ENCODE measurements around the gene GRIK2. TPM values are rescaled to one million over a fixed set of nuclear protein-coding genes. Genes with fewer than 3 reads are reported as not detected.

The GRIK2 gene
- total RNA-seq, 4 donors from 2014 or later = 0.30 to 4.1 (median 1.3) TPM

DNA sequence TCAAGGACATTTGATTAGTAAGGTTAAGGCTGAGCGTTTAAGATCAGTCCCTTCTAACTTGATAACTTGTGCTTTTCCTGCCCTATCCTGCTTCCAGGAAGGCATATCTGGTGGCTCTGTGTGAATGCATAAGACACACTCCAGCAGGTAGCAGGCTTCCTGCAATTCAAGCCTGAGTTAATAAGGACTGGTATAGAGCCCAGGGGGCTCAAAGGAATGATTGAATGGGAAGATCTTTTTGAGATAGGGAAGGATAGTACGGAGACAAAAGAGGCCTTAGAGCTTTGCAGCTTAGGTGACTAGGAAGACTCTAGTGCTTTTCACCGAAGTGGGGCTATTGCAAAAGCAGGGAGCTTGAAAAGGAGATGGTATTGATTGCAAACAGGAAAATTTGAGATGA is 307.1 kb downstream of the GRIK2 start:
- no peaks in the 10 kb centered on the region for H3K36me3 ChIP-seq
- TF ChIP-seq EP300 (IDR thresholded peaks at IDR 0.05) (no peak), CTCF (IDR thresholded peaks at IDR 0.05) (no peak), POLR2AphosphoS5 (IDR thresholded peaks at IDR 0.05) (no peak), POLR2A (IDR thresholded peaks at IDR 0.05) (no peak)
- H3K27me3 ChIP-seq = no peaks in the 10 kb centered on the region
- no peak overlapping the region for H3K27ac ChIP-seq
- no peaks in the 10 kb centered on the region for H3K4me1 ChIP-seq
- DNase-seq (ENCODE audit: low spot score in 2 of 2) = no peak
- H3K9me3 ChIP-seq = no peaks in the 10 kb centered on the region
- H3K4me3 ChIP-seq = no peak overlapping the region
- 59% methylated on average over 3 of the region's 3 CpGs for WGBS

DNA sequence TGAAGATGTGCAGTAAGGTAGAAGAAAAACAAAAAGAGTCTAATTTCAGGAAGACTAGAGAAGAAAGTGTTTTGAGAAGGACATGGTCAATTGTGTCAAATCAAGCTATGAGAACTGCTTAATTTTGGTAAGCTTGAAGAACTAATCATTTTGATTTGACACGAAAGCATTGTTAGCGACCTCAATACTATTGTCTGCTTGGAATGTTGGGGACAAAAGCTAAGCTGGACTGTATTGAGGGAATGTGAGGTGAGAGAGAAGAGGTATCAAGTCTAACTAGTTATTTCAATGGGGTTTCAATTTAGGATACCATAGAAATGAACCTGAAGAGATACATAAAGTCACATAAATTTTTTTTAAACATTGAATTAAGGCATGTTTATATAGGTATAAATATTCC is 309.8 kb downstream of the GRIK2 start:
- Histone ChIP-seq H3K27me3 (no peaks in the 10 kb centered on the region), H3K36me3 (no peaks in the 10 kb centered on the region), H3K4me1 (no peaks in the 10 kb centered on the region), H3K4me3 (no peak overlapping the region), H3K9me3 (no peaks in the 10 kb centered on the region), H3K27ac (no peak overlapping the region)
- no peak for TF ChIP-seq POLR2AphosphoS5 (IDR thresholded peaks at IDR 0.05)
- no peak for TF ChIP-seq CTCF (IDR thresholded peaks at IDR 0.05)
- no peak for TF ChIP-seq POLR2A (IDR thresholded peaks at IDR 0.05)
- no peak for TF ChIP-seq EP300 (IDR thresholded peaks at IDR 0.05)
- DNase-seq (ENCODE audit: low spot score in 2 of 2) = no peak
- WGBS = 93% methylated on average over 2 of the region's 2 CpGs

GRCh38 chr6:101705866-101706265 is 312.4 kb downstream of the GRIK2 start:
- H3K36me3 ChIP-seq = no peaks in the 10 kb centered on the region
- no peak for TF ChIP-seq POLR2A (IDR thresholded peaks at IDR 0.05)
- no peak for TF ChIP-seq EP300 (IDR thresholded peaks at IDR 0.05)
- TF ChIP-seq CTCF (IDR thresholded peaks at IDR 0.05) = no peak
- no peak for TF ChIP-seq POLR2AphosphoS5 (IDR thresholded peaks at IDR 0.05)
- H3K4me3 ChIP-seq = no peak overlapping the region
- no peak for DNase-seq (ENCODE audit: low spot score in 2 of 2)
- no peaks in the 10 kb centered on the region for H3K4me1 ChIP-seq
- no peak overlapping the region for H3K27ac ChIP-seq
- H3K27me3 ChIP-seq = no peaks in the 10 kb centered on the region
- no peaks in the 10 kb centered on the region for H3K9me3 ChIP-seq

DNA sequence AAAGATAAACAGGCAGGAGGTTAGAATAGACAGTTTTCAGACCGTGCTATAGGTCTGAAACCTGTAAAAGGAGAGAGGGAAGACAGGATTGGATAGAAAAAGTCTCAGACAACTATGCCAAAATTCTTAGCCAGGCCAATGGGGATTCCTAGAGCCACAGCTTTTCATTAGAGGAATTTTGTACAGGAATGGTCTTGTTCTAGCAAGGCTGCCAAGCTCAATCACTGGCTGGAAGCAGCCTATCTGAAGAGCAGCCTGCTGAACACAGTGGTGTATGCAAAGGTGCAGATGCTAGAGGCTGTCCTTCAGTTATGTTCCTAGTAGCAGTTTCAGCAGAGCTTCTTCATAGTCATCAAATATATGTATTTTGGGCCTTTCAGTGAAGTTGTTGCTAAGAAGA is 313.1 kb downstream of the GRIK2 start:
- Histone ChIP-seq H3K27ac (no peak overlapping the region), H3K36me3 (no peaks in the 10 kb centered on the region), H3K4me1 (no peaks in the 10 kb centered on the region), H3K27me3 (no peaks in the 10 kb centered on the region), H3K9me3 (no peaks in the 10 kb centered on the region), H3K4me3 (no peak overlapping the region)
- 41% methylated on average over 1 of the region's 1 CpG for WGBS
- TF ChIP-seq POLR2AphosphoS5 (IDR thresholded peaks at IDR 0.05) (no peak), CTCF (IDR thresholded peaks at IDR 0.05) (no peak), POLR2A (IDR thresholded peaks at IDR 0.05) (no peak), EP300 (IDR thresholded peaks at IDR 0.05) (no peak)
- no peak for DNase-seq (ENCODE audit: low spot score in 2 of 2)

DNA sequence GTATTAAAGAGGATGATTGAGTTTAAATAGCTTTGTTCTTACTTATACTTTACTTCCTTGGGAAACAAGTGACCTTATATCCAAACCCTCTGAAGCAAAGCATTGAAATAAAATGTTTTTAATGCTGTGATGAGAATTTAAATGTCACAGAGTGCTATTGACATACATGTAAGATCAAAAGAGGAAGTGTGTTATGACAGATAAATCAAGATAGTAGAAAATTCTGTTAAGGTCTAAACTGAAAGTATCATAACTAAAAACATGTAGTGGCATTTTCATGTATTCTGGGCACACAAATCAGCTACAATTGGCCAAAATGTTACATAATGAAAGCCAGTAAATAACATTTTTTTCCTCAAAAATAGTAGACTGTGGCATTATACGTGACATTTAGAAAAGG is 318.0 kb downstream of the GRIK2 start:
- no peak for TF ChIP-seq CTCF (IDR thresholded peaks at IDR 0.05)
- H3K9me3 ChIP-seq = no peaks in the 10 kb centered on the region
- no peak for DNase-seq (ENCODE audit: low spot score in 2 of 2)
- no peaks in the 10 kb centered on the region for H3K36me3 ChIP-seq
- WGBS = 63% methylated on average over 1 of the region's 1 CpG
- no peak overlapping the region for H3K27ac ChIP-seq
- no peaks in the 10 kb centered on the region for H3K27me3 ChIP-seq
- H3K4me3 ChIP-seq = no peak overlapping the region
- H3K4me1 ChIP-seq = no peaks in the 10 kb centered on the region

All from suprapubic skin (tissue), 4 donors.